Chondrocyte (in vitro differentiated cells): Measurements from ENCODE around the gene CCDC69. TPM values are rescaled to one million over a fixed set of nuclear protein-coding genes. Genes with fewer than 3 reads are reported as not detected.

Experiments
- DNase-seq: peaks from one replicate; pipeline ENCODE4 v3.0.0; 2021; ENCODE audit warnings: mixed read lengths, low spot score
- H3K27ac Mint-ChIP-seq: one replicate; pipeline ENCODE4 v1.8.0; 2021; ENCODE audit warnings: mild to moderate bottlenecking, moderate library complexity, mixed read lengths; ENCODE audit not compliant: unreplicated experiment
- H3K27me3 Mint-ChIP-seq: 2 replicates; pipeline ENCODE4 v1.8.0; 2021; ENCODE audit warnings: low read depth, mixed read lengths
- H3K36me3 Mint-ChIP-seq: 2 replicates; pipeline ENCODE4 v1.8.0; 2021; ENCODE audit warnings: low read depth, mixed read lengths
- H3K4me1 Mint-ChIP-seq: 2 replicates; pipeline ENCODE4 v1.8.0; 2021; ENCODE audit warnings: low read depth, mild to moderate bottlenecking, mixed read lengths
- H3K4me3 Mint-ChIP-seq: one replicate; pipeline ENCODE4 v1.8.0; 2021; ENCODE audit warnings: mild to moderate bottlenecking, moderate library complexity, mixed read lengths; ENCODE audit not compliant: unreplicated experiment
- H3K9me3 Mint-ChIP-seq: 2 replicates; pipeline ENCODE4 v1.8.0; 2021; ENCODE audit warnings: low read depth, mixed read lengths
- CTCF ChIP-seq: fragments of 200-600 bp; sonication (generic); IDR thresholded peaks from 2 replicates; pipeline ENCODE4 v1.5.0; 2021; ENCODE audit warnings: antibody characterized with exemption, mild to moderate bottlenecking, moderate library complexity
- total RNA-seq: library from RNA; stranded (reverse); gene quantifications from 3 replicates; pipeline ENCODE4 v1.2.1, GENCODE V29; 2021

Gene CCDC69
- total RNA-seq, 1 donor from 2014 or later, result 1.3 TPM

- DNase-seq, result no peak
- Mint-ChIP-seq H3K4me1 (peaks cover 5% of the 10 kb centered on the region), H3K27me3 (peaks cover 16% of the 10 kb centered on the region), H3K4me3 (no peak overlapping the region), H3K27ac (no peak overlapping the region), H3K9me3 (no peaks in the 10 kb centered on the region), H3K36me3 (no peaks in the 10 kb centered on the region)
- TF ChIP-seq CTCF, result no peak
Observed at GRCh38 chr5:151227918-151228447, 4.1 kb upstream of the CCDC69 start.

DNA sequence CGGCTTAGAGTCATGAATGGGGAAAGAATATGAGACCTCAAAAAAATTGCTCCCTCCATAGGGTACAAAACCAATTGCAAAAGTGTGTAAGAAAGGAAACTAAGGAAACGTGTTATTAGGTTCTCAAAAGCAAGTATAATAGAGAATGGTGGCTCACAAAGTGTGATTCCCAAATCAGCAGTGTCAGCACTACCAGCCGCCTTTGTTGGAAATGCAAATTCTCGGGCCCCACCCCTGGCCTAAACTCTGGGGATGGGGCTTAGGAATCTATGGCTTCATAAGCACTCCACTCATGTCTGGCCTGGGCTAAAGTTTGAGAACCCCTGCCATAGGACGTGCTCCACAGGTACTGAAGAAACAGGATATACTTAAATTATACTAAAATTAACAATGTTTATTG lies 1.6 kb upstream of the CCDC69 start:
- Mint-ChIP-seq H3K4me1 (peaks cover 5% of the 10 kb centered on the region), H3K36me3 (no peaks in the 10 kb centered on the region)

GRCh38 chr5:151225071-151225470 lies 1.2 kb upstream of the CCDC69 start:
- H3K9me3 Mint-ChIP-seq, result no peaks in the 10 kb centered on the region
- no peak for DNase-seq
- no peak for TF ChIP-seq CTCF
- H3K4me3 Mint-ChIP-seq, result no peak overlapping the region
- H3K4me1 Mint-ChIP-seq, result peaks cover 5% of the 10 kb centered on the region
- H3K27me3 Mint-ChIP-seq, result peaks cover 7% of the 10 kb centered on the region
- H3K36me3 Mint-ChIP-seq, result no peaks in the 10 kb centered on the region
- H3K27ac Mint-ChIP-seq, result no peak overlapping the region

More for the DNA sequence above, 1.6 kb upstream of the CCDC69 start:
- no peak overlapping the region for H3K4me3 Mint-ChIP-seq
- no peaks in the 10 kb centered on the region for H3K9me3 Mint-ChIP-seq
- H3K27me3 Mint-ChIP-seq, result peaks cover 11% of the 10 kb centered on the region
- DNase-seq, result no peak
- no peak for TF ChIP-seq CTCF
- H3K27ac Mint-ChIP-seq, result no peak overlapping the region

DNA sequence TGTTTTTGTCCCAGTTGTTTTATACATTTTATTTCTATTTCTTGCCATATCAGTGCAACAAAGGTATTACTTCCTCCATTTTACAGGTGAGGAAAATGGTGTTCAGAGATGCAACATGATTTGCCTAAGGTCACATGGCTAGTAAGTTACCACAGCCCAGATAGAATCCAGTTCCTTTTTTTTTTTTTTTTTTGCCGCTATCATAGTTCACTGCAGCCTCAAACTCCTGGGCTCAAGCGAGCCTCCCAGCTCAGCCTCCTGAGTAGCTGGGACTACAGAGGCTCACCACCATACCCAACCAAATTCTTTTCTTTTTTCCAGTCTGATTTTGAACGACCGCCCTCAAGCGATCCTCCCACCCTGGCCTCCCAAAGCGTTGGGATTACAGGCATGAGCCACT lies 480 bp upstream of the CCDC69 start:
- no peaks in the 10 kb centered on the region for H3K9me3 Mint-ChIP-seq
- H3K27me3 Mint-ChIP-seq, result peaks cover 4% of the 10 kb centered on the region
- H3K4me3 Mint-ChIP-seq, result no peak overlapping the region
- TF ChIP-seq CTCF, result no peak
- DNase-seq, result no peak
- H3K36me3 Mint-ChIP-seq, result no peaks in the 10 kb centered on the region
- H3K27ac Mint-ChIP-seq, result no peak overlapping the region
- H3K4me1 Mint-ChIP-seq, result peaks cover 5% of the 10 kb centered on the region

- Mint-ChIP-seq H3K4me3 (peak overlapping the region; percentile 77), H3K27me3 (peaks cover under 1% of the 10 kb centered on the region), H3K27ac (no peak overlapping the region), H3K9me3 (no peaks in the 10 kb centered on the region), H3K4me1 (peaks cover 5% of the 10 kb centered on the region), H3K36me3 (no peaks in the 10 kb centered on the region)
- TF ChIP-seq CTCF, result no peak
- no peak for DNase-seq
Observed at GRCh38 chr5:151222790-151223446, 974 bp downstream of the CCDC69 start.
